Measurements from ENCODE around the gene INHBB. TPM values are rescaled to one million over a fixed set of nuclear protein-coding genes. Genes with fewer than 3 reads are reported as not detected.

INHBB gene
- total and polyA plus RNA-seq, 9 of the 15 experiments (the other 6 are each of a cell fraction or from before 2014, with no cell fraction given): not detected

GRCh38 chr2:120313695-120314615, 32.0 kb upstream of the INHBB start (continued):
- TF ChIP-seq, protein P1, sequence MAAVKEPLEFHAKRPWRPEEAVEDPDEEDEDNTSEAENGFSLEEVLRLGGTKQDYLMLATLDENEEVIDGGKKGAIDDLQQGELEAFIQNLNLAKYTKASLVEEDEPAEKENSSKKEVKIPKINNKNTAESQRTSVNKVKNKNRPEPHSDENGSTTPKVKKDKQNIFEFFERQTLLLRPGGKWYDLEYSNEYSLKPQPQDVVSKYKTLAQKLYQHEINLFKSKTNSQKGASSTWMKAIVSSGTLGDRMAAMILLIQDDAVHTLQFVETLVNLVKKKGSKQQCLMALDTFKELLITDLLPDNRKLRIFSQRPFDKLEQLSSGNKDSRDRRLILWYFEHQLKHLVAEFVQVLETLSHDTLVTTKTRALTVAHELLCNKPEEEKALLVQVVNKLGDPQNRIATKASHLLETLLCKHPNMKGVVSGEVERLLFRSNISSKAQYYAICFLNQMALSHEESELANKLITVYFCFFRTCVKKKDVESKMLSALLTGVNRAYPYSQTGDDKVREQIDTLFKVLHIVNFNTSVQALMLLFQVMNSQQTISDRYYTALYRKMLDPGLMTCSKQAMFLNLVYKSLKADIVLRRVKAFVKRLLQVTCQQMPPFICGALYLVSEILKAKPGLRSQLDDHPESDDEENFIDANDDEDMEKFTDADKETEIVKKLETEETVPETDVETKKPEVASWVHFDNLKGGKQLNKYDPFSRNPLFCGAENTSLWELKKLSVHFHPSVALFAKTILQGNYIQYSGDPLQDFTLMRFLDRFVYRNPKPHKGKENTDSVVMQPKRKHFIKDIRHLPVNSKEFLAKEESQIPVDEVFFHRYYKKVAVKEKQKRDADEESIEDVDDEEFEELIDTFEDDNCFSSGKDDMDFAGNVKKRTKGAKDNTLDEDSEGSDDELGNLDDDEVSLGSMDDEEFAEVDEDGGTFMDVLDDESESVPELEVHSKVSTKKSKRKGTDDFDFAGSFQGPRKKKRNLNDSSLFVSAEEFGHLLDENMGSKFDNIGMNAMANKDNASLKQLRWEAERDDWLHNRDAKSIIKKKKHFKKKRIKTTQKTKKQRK (IDR thresholded peaks at IDR 0.05; ENCODE audit: borderline replicate concordance, low read depth, low read length): no peak
- TF ChIP-seq SMAD2 (IDR thresholded peaks at IDR 0.05; ENCODE audit: low read depth, low read length): no peak
- no peak for TF ChIP-seq ZC3H8 (IDR thresholded peaks at IDR 0.05)
- TF ChIP-seq FOXP1 (CRISPR knock-in tag; IDR thresholded peaks at IDR 0.05): no peak
- TF ChIP-seq, protein P2, sequence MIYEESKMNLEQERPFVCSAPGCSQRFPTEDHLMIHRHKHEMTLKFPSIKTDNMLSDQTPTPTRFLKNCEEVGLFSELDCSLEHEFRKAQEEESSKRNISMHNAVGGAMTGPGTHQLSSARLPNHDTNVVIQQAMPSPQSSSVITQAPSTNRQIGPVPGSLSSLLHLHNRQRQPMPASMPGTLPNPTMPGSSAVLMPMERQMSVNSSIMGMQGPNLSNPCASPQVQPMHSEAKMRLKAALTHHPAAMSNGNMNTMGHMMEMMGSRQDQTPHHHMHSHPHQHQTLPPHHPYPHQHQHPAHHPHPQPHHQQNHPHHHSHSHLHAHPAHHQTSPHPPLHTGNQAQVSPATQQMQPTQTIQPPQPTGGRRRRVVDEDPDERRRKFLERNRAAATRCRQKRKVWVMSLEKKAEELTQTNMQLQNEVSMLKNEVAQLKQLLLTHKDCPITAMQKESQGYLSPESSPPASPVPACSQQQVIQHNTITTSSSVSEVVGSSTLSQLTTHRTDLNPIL (CRISPR knock-in tag; IDR thresholded peaks at IDR 0.05): no peak

All from K562 (cell line).